A549 (cell line): ENCODE data around the gene TFF3.

Experiments used
- EHMT2 ChIP-seq: fragments of 200-600 bp; sonication (generic); IDR thresholded peaks from 2 replicates; pipeline ENCODE4 v1.6.1; 2016; ENCODE audit warnings: antibody characterized with exemption, low read depth, mild to moderate bottlenecking, moderate library complexity
- HEYL ChIP-seq: fragments of 250-450 bp; sonication (Bioruptor Pico); IDR thresholded peaks from 2 replicates; pipeline ENCODE4 v1.8.0; 2021; ENCODE audit warnings: mild to moderate bottlenecking, moderate library complexity
- HOXB13 ChIP-seq: fragments of 250-450 bp; sonication (Bioruptor Pico); IDR thresholded peaks from 2 replicates; pipeline ENCODE4 v1.5.0; 2020; ENCODE audit warnings: low read depth, mild to moderate bottlenecking, moderate library complexity
- POLR2A ChIP-seq: IDR thresholded peaks from 2 replicates; pipeline ENCODE4 v1.6.1; 2012; ENCODE audit warnings: mild to moderate bottlenecking, low read length
- REST ChIP-seq: fragments of 200-600 bp; sonication (generic); IDR thresholded peaks from 2 replicates; pipeline ENCODE4 v1.6.1; 2016; ENCODE audit warnings: antibody characterized with exemption, mild to moderate bottlenecking, moderate library complexity
- TF ChIP-seq, protein P1 (sequence below): fragments of >200 bp; sonication (Bioruptor Twin); formaldehyde crosslinking; IDR thresholded peaks from 3 replicates; pipeline ENCODE4 v1.5.1; 2016
- TF ChIP-seq, protein P2 (sequence below): fragments of 450-650 bp; IDR thresholded peaks from 2 replicates; pipeline ENCODE4 v1.6.1; 2014; ENCODE audit warnings: antibody characterized with exemption

- TF ChIP-seq, protein P1, sequence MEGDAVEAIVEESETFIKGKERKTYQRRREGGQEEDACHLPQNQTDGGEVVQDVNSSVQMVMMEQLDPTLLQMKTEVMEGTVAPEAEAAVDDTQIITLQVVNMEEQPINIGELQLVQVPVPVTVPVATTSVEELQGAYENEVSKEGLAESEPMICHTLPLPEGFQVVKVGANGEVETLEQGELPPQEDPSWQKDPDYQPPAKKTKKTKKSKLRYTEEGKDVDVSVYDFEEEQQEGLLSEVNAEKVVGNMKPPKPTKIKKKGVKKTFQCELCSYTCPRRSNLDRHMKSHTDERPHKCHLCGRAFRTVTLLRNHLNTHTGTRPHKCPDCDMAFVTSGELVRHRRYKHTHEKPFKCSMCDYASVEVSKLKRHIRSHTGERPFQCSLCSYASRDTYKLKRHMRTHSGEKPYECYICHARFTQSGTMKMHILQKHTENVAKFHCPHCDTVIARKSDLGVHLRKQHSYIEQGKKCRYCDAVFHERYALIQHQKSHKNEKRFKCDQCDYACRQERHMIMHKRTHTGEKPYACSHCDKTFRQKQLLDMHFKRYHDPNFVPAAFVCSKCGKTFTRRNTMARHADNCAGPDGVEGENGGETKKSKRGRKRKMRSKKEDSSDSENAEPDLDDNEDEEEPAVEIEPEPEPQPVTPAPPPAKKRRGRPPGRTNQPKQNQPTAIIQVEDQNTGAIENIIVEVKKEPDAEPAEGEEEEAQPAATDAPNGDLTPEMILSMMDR, result no peak
- TF ChIP-seq, protein P2, sequence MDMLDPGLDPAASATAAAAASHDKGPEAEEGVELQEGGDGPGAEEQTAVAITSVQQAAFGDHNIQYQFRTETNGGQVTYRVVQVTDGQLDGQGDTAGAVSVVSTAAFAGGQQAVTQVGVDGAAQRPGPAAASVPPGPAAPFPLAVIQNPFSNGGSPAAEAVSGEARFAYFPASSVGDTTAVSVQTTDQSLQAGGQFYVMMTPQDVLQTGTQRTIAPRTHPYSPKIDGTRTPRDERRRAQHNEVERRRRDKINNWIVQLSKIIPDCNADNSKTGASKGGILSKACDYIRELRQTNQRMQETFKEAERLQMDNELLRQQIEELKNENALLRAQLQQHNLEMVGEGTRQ, result no peak
- TF ChIP-seq HOXB13 (CRISPR knock-in tag) (no peak), REST (no peak), HEYL (CRISPR knock-in tag) (no peak), POLR2A (no peak), EHMT2 (no peak)
These were observed 2.9 kb upstream of the TFF3 start for GRCh38 chr21:42317826-42318746.
